NAMALWA (cell line): ENCODE data around the gene FBXO31.
A peak's percentile ranks its signal among the peaks of the same experiment; 100 is the strongest.

Experiments
- DNase-seq: peaks from one replicate; pipeline ENCODE4 v3.0.0-alpha.2; 2015; ENCODE audit warnings: low spot score

The FBXO31 gene

DNA sequence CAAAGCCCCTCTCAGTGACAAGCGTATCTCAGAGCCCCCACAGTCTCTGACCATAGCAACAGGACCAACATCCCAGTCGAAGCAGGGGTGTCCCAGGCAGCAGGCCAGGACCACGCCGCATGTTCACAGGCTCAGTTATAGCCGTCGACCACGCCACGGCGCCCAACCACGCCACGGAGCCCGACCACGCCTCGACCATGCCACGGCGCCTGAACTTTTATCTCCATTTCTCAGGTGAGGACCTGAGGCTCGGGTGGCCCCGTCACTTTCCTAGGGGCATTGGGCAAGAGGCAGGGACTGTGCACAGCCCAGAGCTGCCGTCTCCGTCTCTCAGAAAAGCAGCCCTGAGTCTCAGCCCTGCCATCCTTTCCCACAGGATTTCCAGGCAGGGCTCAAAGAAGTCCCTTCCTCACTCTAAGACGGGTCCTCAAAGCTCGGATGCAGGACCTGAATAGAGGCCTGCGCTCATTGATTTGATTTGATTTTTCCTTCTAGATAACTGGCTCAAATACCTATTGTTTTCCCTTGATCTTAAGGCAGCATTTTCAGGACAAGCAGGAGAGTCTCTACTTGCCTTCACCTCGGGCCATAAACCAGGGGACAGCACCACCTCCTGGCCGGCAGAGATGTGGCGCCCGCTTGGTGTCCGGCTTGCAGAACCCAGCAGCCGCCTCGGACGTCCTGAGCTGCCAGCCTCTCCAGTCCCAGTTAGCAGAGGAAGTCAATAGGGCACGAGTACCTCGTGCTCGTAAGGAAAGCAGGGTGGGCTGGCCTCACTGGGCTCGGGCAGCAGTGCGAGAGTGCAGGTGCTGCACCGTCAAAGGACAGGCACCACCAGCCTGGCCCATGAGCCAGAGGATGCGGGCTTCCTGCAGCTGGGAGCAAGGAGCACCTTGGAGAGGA lies 105.1 kb downstream of the FBXO31 start:
- peak; percentile 63 for DNase-seq
